ENCODE results near the gene MYO18A.

The MYO18A gene

DNA sequence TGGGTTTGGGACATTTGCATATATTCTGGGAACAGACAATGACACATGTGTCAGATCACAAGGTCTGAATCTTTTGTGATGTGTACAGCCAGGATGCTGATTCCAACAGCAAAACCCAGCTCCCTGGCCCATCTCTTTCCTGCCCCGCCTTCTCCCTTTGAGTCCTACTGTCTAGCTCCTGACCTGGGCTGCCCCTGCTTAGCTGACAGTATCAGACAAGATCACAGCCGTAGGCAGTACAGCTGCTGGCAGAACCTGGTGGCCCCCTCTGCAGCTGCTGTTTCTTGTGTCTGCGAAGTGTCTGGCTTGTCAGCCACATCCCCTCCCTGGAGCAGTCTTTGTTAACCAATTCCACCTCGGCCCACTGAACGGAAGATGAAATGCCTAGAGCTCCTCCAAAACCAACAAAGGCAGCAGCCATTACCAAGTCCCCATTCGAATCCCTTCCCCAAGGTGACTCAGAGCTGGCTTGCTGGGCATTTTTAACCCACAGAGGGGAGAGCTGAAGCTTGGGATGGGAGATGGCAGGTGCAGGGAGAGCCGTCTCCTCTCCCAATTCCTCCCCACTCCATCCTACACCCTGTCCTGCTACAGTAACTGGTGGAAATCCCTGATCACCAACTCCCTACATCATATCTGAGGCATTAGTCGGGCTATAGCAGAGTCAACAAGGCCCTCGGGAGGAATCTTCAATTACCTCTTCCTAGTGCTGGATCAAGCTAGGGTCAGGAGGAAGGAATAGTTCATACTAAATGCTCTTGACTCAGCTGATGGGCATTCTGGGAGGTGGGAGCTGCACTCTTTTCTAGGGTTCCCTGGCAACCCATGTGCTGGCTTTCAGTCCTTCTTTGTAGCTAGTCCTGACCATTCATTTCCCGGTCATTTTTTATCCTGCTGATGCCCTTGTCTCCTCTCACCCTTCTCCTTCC, 131.5 kb downstream of the MYO18A start:
- DNase-seq (ENCODE audit: low spot score), result no peak

DNA sequence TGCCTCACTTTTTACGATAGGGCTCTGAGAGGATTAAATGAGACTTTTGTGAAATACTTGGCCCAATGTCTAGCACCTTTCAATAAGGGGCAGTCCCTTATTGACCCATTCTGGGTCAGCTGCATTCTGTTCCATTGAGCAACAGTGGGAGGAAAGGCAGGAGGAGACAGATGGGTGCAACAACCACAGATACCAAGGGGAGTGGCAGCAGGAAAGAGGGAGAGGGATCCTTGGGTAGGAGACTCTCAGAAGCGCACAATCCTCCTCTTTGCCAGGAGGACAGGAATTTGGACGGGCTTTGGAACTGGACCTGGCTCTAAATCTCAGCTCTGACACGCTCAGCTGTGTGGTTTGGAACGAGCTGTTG, 133.7 kb downstream of the MYO18A start:
- DNase-seq (ENCODE audit: low spot score), result no peak

DNA sequence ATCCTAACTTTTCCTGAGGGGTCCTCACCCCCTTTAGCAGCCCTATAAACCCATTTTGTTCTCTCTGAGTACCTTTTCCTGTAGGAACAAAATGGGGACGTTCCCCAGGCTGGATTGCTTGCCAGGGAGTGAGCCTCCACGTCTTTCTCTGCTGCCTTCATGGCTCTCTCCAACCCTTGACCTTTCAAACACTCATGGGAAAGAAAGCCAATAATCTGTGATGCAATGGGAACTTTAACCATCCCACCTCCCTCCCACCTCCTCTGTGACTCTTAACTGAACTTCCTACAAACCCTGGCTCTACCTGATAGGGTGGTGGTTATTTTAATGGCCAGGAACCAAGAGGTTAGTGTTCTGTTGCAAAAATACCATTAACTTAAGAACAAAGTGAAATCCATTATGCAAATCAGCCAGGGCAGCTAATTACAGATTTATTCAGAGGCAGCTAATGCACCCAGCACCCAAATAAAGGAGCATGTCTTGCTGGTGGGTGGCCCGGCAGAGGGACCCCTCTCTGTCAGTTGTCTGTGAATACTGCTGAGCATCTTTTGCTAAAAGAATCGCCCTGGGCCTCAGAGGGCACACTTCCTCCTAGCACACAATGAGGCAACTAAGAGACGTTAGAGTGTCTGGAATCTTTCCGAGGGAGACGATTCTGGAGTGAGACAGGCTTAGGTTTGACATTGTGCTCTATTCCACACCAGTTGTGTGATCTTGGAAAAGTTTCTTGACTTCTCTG, 134.3 kb downstream of the MYO18A start:
- DNase-seq (ENCODE audit: low spot score), result no peak

DNA sequence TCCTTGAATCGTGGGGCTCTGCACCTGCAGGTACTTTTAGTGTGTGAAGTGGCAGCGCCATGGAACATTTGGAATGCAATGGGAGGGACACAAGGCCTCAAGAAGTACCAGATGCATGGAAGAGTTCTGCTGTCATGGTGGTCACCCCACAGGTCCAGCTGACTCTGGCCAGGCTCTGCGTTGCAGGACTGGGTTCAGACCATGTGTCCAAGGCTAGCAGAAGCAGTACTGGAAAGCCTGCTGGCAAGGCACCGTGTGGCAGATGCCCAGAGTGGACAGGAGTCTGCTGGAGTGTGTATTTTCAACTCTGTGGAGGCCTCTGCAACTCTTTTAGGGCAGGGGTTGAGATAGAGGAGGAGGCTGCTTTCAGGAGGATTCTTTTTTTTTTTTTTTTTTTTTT, 135.2 kb downstream of the MYO18A start:
- DNase-seq (ENCODE audit: low spot score), result no peak

DNA sequence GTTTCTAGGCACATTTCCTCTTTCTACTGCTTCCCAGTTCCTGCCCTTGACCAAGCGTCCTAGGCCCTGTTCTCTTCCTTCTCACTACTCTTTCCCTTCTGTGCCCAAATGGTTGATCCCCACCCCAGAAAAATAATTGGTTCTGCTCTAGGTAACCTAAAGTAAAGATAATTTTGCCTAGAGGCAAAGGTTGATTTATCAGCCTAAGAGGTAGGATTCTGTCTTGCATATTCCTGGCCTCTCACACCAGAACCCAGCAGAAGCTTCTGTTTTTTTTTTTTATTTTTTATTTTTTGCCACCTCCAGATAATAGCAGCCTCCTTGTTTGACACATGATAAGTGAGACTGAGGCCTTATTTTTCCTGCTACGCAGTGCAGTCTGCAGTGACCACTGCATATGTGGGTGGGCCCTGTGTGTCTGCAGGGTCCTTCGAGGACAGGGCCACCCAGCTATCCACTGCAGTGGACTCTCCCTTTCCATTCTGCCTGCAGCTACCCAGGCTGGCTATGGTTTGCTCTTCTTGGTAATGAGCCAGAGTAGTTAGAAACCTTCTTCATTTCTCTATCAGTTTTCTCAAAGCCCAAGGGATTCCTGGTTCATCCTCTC, 136.6 kb downstream of the MYO18A start:
- DNase-seq (ENCODE audit: low spot score), result no peak

DNA sequence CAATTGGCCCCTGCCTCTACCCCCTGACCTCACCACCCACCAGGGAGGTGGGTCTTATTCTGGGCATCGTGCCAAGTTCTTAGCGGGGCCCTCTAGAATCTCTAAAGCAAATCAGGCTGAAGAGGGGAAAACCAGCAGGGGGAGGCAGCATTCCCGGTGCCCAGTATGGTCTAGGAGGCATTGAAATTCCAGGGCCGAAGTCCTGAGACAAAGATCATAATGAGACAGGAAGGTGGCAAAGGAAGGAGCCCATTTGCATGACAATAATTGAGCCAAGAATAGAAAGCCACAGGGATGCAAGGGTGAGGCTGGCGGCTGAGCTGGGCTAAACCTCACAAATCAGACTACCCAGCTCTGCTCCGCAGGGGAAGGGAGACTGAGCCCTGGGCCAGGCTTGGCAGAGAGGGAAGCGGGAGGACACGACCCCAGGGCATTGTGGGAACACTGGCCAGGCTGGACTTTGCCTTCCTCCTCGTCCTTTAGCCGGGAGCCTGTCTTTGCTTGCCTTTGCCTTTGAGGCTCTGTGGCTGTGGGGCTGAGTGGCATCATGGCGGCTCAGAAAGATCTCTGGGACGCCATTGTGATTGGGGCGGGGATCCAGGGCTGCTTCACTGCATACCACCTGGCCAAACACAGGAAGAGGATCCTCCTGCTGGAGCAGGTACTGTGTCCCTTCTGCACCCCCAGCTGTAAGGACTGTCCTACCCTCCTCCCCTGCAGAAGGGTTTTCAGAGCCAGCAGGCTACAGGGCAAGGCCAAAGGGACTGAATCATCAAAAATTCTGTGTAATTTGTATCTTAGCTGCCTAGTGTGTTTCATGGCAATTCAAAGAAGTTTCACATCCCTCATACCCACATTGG, 137.3 kb downstream of the MYO18A start, which contains the start of gene PIPOX:
Gene PIPOX (plus strand): TSS at position 463 of the 860 bp plus-strand sequence. CDS start 85 bp downstream, at position 548.
- DNase-seq (ENCODE audit: low spot score), result peak; percentile 69

DNA sequence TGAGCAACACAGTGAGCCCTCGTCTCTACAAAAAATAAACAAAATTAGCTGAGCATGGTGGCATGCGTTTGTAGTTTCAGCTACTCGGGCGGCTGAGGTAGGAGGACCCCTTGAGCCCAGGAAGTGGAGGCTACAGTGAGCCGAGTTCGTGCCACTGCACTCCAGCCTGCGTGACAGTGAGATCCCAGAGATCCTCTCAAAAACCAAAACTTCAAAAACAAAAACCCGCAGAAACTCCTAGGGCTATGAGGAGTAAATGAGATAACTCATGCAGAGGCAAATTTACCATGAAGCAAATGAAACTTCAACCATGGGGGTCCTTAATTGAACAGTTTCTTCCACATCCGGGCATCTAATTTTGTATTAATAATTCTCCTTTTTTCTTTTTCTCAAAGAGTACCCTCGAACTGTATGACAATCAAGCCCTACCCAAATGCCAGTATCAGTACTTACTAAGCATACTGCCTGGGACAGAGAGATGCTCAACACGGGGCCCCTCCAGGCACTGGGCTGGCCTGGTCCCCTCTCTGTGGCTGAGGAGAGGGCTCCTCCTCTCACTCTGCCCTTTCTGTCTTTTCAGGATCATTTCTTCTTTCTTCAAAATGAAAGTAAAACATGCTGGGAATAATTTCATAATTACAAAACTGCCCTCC, 138.0 kb downstream of the MYO18A start:
- no peak for DNase-seq (ENCODE audit: low spot score)

DNA sequence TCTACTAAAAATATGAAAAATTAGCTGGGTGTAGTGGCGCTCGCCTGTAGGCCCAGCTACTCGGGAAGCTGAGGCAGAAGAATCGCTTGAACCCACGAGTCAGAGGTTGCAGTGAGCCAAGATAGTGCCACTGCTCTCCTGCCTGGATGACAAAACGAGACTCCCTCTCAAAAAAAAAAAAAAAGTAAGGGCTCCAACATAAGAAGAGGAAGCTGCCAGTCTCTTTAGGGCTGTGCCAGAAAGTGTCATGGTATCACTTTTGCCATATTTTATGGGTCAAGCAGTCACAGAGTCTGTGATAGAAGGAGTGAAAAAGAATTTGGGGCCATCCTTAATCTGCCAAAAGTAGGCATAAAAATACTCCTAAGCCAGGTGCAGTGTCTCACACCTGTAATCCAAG, 138.6 kb downstream of the MYO18A start:
- no peak for DNase-seq (ENCODE audit: low spot score)

DNA sequence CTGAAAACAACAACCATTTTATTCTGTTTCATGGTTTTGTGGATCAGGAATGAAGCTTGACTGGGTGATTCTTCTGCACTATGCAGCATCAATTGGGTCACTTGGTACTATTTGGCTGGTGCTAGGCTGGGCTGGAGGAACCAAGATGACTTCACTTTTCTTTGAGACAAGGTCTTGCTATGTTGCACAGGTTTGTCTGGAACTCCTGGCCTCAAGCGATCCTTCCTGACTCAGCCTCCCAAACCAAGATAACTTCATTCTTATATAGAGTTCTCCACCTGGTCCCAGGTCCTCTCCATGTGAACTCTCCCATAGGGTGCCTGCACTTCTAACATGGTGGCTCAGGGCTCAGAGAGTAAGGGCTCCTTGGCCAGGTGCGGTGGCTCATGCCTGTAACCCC, 139.1 kb downstream of the MYO18A start:
- no peak for DNase-seq (ENCODE audit: low spot score)

DNA sequence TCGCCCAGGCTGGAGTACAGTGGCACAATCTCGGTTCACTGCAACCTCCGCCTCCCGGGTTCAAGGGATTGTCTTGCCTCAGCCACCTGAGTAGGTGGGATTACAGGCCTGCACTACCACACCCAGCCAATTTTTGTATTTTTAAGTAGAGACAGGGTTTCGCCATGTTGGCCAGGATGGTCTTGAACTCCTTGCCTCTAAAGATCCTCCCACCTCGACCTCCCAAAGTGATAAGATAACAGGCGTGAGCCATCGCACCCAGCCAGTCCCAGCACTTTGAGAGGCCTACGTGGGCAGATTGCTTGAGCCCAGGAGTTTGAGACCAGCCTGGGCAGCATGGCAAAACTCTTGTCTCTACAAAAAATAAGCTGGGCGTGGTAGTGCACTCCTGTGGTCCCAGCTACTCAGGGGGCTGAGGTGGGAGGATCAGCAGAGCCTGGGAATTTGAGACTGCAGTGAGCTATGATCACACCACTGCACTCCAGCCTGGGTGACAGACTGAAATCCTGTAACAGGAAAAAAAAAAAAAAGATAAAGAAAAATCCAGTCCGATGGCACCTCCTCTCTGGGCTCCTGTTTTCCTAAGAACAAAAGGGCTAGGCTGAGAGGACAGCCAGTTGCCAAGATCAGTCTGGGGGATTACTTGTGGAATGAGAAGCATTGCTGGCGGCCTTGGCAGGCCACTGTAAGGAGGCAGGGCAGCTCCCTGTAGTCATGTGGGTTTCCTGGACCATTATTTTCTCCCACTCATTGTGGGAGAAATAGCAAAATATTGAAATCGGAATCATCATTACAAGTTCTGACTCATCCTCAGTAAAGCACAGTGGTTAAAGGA, 140.2 kb downstream of the MYO18A start:
- no peak for DNase-seq (ENCODE audit: low spot score)

DNA sequence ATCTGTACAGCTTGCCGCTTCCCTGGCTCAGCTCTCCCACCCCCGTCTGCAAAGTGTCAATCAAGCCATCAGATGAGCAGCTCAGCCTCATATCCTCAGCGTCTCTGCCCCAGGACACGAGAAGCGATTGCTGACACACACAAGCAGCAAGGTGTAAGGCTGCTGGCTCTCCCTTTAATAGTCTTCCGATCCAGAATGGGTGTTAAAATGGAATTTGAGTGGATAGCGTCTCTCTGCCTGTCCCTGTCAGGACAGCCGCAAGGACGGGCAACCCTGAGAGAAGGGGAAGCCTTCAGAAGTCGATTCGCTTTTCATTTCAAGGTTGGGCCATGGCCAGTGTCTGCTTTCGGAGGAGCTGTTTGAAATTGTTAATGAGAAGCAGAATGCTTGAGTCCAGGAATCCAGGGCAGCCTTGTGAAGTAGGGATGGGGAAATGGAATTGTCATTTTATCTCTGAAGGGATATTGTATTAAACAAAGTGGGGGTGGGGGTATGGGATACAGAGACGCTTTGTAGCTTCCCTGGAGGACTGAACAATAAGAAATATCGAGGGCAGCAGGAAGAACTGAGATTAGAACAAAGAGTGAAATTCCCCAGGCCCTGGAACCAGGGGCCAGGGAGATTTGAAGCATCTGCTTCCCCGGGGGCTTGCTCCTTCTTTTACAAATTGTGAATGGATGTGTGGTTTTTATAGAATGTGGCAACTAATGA, 142.0 kb downstream of the MYO18A start:
- peak; percentile 59 for DNase-seq (ENCODE audit: low spot score)

DNA sequence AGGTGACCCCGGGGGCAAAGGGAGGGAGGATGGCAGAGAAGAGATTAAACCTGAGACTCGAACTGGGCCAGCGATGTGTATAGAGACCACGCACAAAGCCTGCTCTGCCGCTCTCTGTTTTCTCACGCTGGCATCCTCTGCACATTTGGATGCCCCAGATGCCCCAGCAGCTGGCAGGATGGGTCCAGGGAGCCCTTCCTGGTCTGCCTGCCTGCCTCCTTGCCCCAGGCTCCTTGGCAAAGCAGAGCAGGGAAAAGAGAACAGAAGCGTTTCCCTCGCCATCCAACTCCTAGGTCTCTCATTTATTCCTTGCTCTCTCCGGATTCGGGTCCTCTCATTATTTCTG, 142.5 kb downstream of the MYO18A start:
- no peak for DNase-seq (ENCODE audit: low spot score)

DNA sequence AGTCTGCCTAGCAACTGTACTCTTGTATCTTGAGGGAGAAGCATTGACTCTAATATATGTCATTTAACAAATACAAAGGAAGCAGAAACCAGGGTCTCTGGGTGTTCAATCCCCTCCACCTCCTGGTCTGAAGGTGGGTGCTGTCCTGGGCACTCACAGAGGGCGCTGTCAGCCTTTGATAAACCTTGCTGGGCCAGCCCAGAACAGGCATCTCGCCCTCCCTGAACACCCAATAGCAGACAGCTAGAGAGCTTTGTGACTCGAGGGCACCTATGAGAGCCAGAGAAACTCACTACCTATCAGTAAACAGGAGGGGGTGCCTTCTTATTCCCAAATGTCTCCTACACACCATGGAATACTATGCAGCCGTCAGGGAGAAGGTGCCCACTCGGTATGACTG, 143.6 kb downstream of the MYO18A start:
- DNase-seq (ENCODE audit: low spot score), result no peak

DNA sequence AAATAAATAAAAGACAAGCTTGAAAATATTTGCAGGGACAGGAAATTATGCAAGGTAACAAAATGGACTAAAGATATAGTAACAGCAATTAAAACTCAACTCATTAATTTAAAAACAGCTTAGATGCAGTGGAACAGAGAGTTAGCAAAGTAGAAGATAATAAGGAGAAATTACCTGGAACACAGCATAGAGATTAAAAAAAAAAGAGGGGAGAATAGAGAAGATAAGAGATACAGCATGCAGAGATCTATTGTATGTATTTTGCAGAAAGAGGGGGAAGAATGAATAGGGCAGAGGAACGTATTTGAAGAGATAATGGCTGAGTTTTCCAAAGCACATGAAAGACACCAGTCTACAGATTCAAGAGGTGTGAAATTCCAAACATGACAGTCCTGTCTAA, 145.7 kb downstream of the MYO18A start:
- DNase-seq (ENCODE audit: low spot score), result no peak

DNA sequence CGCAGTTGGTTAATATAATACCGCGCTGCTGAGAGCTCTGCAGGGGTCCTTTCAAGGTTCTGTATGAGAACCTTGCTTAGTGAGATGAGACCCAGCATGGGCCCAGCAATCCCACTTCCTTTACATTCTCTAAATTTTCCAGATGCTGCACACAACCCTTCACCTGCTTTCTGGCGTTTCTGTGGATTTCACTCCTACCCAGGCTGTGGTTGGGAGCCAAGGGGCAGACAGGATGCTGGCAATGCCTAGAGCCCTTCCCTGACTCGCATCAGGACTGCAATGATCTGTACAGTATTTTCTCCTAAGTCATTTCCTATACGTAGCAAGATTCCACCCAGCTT, 147.4 kb downstream of the MYO18A start:
- DNase-seq (ENCODE audit: low spot score), result no peak

DNA sequence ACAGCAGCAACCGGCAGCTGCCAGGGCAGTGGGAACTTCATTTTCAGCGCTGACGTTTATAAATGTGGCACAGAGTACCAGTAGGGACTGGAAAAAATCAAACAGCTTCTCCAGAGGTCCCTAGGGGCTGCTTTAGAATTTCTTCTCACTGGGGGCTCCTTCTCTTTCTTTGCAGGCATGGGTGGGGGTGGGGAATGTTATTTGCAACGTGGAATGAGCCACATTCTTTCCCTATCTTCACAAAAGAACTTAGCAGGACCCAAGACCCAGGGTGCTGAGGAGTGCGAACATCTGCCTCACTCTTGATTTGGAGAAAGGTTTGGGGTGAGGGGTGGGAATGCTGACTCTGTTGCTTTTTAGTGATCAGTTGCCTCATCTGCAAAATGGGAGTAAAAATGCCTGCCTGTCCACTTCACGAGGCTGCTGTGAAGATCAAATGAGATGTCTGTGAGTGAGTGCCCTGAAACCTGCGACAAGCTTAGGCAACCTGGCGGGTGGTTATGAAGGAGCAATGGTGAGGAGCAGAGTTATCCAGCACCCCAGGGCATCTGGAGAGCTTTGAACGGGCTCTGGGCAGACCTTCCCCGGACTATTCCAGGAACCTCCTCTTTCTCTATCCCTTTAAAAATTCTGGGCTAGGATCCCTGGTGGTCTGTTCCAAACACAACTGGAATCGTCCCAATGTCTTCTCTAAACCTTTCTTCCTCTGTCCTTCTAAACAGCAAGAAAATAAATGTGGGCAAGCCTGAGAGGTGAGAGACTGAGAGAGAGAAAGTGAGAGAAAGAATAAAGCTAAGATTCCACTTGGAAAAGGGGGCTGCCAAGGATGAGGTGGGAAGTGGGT, 148.0 kb downstream of the MYO18A start:
- DNase-seq (ENCODE audit: low spot score), result no peak

DNA sequence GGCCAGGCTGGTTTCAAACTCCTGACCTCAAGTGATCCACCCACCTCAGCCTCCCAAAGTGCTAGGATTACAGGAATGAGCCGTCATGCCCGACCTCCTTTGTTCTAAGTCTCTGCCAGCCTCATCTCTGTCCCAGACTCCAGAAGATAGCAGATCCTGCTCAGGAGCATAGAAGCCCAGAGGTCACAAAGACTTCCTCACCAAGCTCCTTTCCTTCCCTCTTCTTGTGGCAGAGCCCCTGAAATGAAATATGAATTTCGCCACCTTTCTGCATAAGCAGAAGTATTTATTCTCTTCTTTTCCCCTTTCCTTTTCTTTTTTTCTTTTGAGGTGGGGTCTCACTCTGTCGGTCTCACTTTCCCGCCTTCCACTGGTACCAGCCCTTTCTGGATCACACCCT, 148.7 kb downstream of the MYO18A start:
- DNase-seq (ENCODE audit: low spot score), result no peak

DNA sequence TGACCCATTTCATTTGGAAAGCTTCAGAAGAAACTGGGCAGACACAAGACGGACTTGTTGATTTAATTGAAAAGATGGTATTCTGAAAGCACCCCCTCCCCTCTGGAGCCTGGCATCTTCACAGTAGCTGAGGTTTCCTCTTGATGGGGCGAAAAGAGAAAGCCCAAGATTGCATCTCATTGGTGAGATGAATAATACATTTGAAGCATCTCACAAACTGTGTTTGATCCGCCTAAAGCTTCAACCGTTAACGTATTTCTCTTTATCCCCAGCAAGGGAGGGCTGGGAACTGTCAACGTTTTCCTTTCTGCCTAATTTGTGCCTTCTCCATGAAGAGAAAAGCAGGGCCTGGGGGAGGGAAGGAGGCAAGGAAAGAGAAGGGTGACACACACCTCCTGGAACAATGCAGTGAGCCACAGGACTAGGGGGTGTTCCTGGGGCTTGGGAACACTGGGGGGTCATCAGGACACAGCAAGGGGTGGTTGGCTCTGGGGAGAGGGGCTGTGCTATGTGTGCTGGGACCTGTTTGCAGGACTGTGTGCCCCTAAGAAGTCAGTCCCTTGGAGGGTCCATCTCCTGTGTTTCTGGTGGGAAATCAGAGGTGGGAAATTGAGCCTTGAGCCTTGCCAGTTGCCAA, 155.8 kb downstream of the MYO18A start:
- DNase-seq (ENCODE audit: low spot score), result no peak

DNA sequence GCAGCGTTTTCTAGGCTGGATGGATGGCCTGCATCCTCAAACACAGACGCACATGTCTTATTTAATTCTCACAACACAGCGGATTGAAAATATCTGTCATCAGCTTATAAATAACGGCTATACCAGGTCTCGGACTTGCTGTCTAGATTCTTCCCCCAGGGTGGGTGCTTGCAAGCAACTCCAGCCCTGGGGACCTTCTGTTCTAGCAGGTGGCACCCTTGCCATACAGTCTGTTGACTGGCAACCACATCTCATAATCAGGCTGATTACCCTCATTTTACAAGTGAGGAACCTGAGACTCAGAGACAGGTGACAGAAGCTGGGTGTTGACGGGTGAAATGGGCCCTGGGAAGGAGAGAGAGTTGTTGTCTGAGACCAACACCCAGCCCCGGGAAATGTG, 158.1 kb downstream of the MYO18A start:
- no peak for DNase-seq (ENCODE audit: low spot score)
